HEK293 (cell line): ENCODE results near the gene NUDT13.

Experiments
- CTCF ChIA-PET: fragments of 350-600 bp; formaldehyde crosslinking; extraction: SDS; loops from one replicate; lab custom pipeline; 2021; ENCODE audit warnings: antibody characterized with exemption; lab: Yijun Ruan, JAX
- POLR2A ChIA-PET: fragments of 300-600 bp; formaldehyde crosslinking; extraction: SDS; loops from one replicate; lab custom pipeline; 2020; ENCODE audit warnings: antibody characterized with exemption, inconsistent platforms; lab: Yijun Ruan, JAX
- H3K27ac ChIP-seq: fragments of 200-500 bp; sonication (Bioruptor generic); 2 replicates; pipeline ENCODE4 v1.5.1; 2014; ENCODE audit warnings: low read depth, low read length, control low read depth, inconsistent platforms; ENCODE audit errors: extremely low read depth
- H3K36me3 ChIP-seq, 2 experiments: fragments of 200-500 bp in 1 of 2; sonication (Bioruptor generic) in 1 of 2; 1 replicate in 1 of 2; 2 replicates in 1 of 2; pipeline ENCODE4 v1.5.1; 2014 to 2017; ENCODE audit warnings: inconsistent platforms in 2 of 2, low read length in 2 of 2; ENCODE audit not compliant: control insufficient read depth in 2 of 2, insufficient read depth in 1 of 2
- H3K4me1 ChIP-seq: fragments of 200-500 bp; sonication (Bioruptor generic); 2 replicates; pipeline ENCODE4 v1.5.1; 2014; ENCODE audit warnings: mild to moderate bottlenecking, low read length, inconsistent platforms; ENCODE audit not compliant: control insufficient read depth, insufficient read depth
- H3K4me3 ChIP-seq: 2 replicates; pipeline ENCODE4 v1.5.1; 2011; ENCODE audit warnings: low read depth, mild to moderate bottlenecking, control low read depth, low read length, moderate library complexity
- H3K9me3 ChIP-seq: fragments of 200-500 bp; sonication (Bioruptor generic); 2 replicates; pipeline ENCODE4 v1.5.1; 2014; ENCODE audit warnings: low read depth, low read length, inconsistent platforms; ENCODE audit not compliant: control insufficient read depth, insufficient read depth
- INSM2 ChIP-seq: fragments of 450-650 bp; formaldehyde crosslinking; IDR thresholded peaks from 2 replicates; pipeline ENCODE4 v1.5.1; 2016; ENCODE audit warnings: missing biosample characterization, missing genetic modification characterization
- MZF1 ChIP-seq: fragments of 450-650 bp; formaldehyde crosslinking; IDR thresholded peaks from 2 replicates; pipeline ENCODE4 v1.5.1; 2017; ENCODE audit warnings: missing biosample characterization, missing genetic modification characterization, borderline replicate concordance
- PRDM1 ChIP-seq: fragments of 450-650 bp; formaldehyde crosslinking; IDR thresholded peaks from 2 replicates; pipeline ENCODE4; 2016; ENCODE audit warnings: missing biosample characterization, missing genetic modification characterization
- ZBTB21 ChIP-seq: fragments of 450-650 bp; formaldehyde crosslinking; IDR thresholded peaks from 2 replicates; pipeline ENCODE4 v1.5.1; 2017; ENCODE audit warnings: missing biosample characterization, missing genetic modification characterization
- ZEB2 ChIP-seq: fragments of 450-650 bp; formaldehyde crosslinking; IDR thresholded peaks from 2 replicates; pipeline ENCODE4 v1.5.1; 2016; ENCODE audit warnings: missing biosample characterization, missing genetic modification characterization
- ZFHX2 ChIP-seq: fragments of 450-650 bp; formaldehyde crosslinking; conservative IDR thresholded peaks from 2 replicates; pipeline ENCODE4 v1.5.1; 2016; ENCODE audit warnings: missing biosample characterization, missing genetic modification characterization
- ZFP69B ChIP-seq: fragments of 450-650 bp; formaldehyde crosslinking; IDR thresholded peaks from 2 replicates; pipeline ENCODE4 v1.5.1; 2016; ENCODE audit warnings: missing biosample characterization, missing genetic modification characterization
- ZNF157 ChIP-seq: fragments of 450-650 bp; formaldehyde crosslinking; IDR thresholded peaks from 2 replicates; pipeline ENCODE4 v1.5.1; 2016; ENCODE audit warnings: missing biosample characterization, missing genetic modification characterization
- ZNF2 ChIP-seq: fragments of 450-650 bp; formaldehyde crosslinking; IDR thresholded peaks from 2 replicates; pipeline ENCODE4 v1.5.1; 2016; ENCODE audit warnings: missing biosample characterization, missing genetic modification characterization
- ZNF248 ChIP-seq: fragments of 450-650 bp; formaldehyde crosslinking; IDR thresholded peaks from 2 replicates; pipeline ENCODE4 v1.5.1; 2017; ENCODE audit warnings: missing biosample characterization, missing genetic modification characterization
- ZNF302 ChIP-seq: fragments of 450-650 bp; formaldehyde crosslinking; IDR thresholded peaks from 2 replicates; pipeline ENCODE4 v1.5.1; 2016; ENCODE audit warnings: missing biosample characterization, missing genetic modification characterization, low read depth
- ZNF341 ChIP-seq: fragments of 450-650 bp; formaldehyde crosslinking; IDR thresholded peaks from 2 replicates; pipeline ENCODE4; 2016; ENCODE audit warnings: low read depth, missing biosample characterization, missing genetic modification characterization
- ZNF362 ChIP-seq: fragments of 450-650 bp; formaldehyde crosslinking; IDR thresholded peaks from 2 replicates; pipeline ENCODE4 v1.5.1; 2016; ENCODE audit warnings: missing biosample characterization, missing genetic modification characterization
- ZNF600 ChIP-seq: fragments of 450-650 bp; formaldehyde crosslinking; IDR thresholded peaks from 2 replicates; pipeline ENCODE4 v1.5.1; 2016; ENCODE audit warnings: missing biosample characterization, missing genetic modification characterization
- ZNF610 ChIP-seq: fragments of 450-650 bp; formaldehyde crosslinking; IDR thresholded peaks from 2 replicates; pipeline ENCODE4 v1.5.1; 2016; ENCODE audit warnings: missing biosample characterization, missing genetic modification characterization, borderline replicate concordance
- ZNF654 ChIP-seq: fragments of 450-650 bp; formaldehyde crosslinking; IDR thresholded peaks from 2 replicates; pipeline ENCODE4 v1.5.1; 2016; ENCODE audit warnings: low read depth, missing biosample characterization, missing genetic modification characterization
- ZXDB ChIP-seq: fragments of 450-650 bp; formaldehyde crosslinking; IDR thresholded peaks from 2 replicates; pipeline ENCODE4 v1.5.1; 2016; ENCODE audit warnings: missing biosample characterization, missing genetic modification characterization
- TF ChIP-seq, protein P1 (sequence below): fragments of 450-650 bp; IDR thresholded peaks from 2 replicates; pipeline ENCODE4 v1.5.1; 2018; ENCODE audit warnings: missing biosample characterization, mild to moderate bottlenecking, missing genetic modification characterization
- TF ChIP-seq, protein P2 (sequence below): fragments of 450-650 bp; formaldehyde crosslinking; IDR thresholded peaks from 2 replicates; pipeline ENCODE4 v1.5.1; 2017; ENCODE audit warnings: missing biosample characterization, missing genetic modification characterization
- TF ChIP-seq, protein P3 (sequence below): fragments of 450-650 bp; formaldehyde crosslinking; IDR thresholded peaks from 2 replicates; pipeline ENCODE4 v1.5.1; 2016; ENCODE audit warnings: missing biosample characterization, missing genetic modification characterization

Gene NUDT13

GRCh38 chr10:73093922-73094850, 16.1 kb upstream of the NUDT13 start (continued):
- TF ChIP-seq, protein P1, sequence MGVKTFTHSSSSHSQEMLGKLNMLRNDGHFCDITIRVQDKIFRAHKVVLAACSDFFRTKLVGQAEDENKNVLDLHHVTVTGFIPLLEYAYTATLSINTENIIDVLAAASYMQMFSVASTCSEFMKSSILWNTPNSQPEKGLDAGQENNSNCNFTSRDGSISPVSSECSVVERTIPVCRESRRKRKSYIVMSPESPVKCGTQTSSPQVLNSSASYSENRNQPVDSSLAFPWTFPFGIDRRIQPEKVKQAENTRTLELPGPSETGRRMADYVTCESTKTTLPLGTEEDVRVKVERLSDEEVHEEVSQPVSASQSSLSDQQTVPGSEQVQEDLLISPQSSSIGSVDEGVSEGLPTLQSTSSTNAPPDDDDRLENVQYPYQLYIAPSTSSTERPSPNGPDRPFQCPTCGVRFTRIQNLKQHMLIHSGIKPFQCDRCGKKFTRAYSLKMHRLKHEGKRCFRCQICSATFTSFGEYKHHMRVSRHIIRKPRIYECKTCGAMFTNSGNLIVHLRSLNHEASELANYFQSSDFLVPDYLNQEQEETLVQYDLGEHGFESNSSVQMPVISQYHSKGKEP (tag by site-specific recombination), result 0 out of 2 replicates have a peak, but pooled peaks have one; percentile 10
- TF ChIP-seq ZNF248 (tag by site-specific recombination) (no peak), ZNF157 (tag by site-specific recombination) (peak; percentile 71)

- Histone ChIP-seq H3K27ac (peak overlapping the region; percentile 90; the same call in 1 of the 2 replicates), H3K4me3 (peak overlapping the region; percentile 82), H3K4me1 (no peaks in the 10 kb centered on the region; the same call in 1 of the 2 replicates), H3K36me3 (peaks cover 0 to 3% of the 10 kb centered on the region in 2 experiments; a peak in 2 of 3 replicates), H3K9me3 (no peaks in the 10 kb centered on the region)
- TF ChIP-seq ZFHX2 (tag by site-specific recombination) (no peak), PRDM1 (tag by site-specific recombination) (no peak), ZNF362 (tag by site-specific recombination) (peak; percentile 98), ZXDB (0 out of 2 replicates have a peak, but pooled peaks have one; percentile 21)
- TF ChIP-seq, protein P2, sequence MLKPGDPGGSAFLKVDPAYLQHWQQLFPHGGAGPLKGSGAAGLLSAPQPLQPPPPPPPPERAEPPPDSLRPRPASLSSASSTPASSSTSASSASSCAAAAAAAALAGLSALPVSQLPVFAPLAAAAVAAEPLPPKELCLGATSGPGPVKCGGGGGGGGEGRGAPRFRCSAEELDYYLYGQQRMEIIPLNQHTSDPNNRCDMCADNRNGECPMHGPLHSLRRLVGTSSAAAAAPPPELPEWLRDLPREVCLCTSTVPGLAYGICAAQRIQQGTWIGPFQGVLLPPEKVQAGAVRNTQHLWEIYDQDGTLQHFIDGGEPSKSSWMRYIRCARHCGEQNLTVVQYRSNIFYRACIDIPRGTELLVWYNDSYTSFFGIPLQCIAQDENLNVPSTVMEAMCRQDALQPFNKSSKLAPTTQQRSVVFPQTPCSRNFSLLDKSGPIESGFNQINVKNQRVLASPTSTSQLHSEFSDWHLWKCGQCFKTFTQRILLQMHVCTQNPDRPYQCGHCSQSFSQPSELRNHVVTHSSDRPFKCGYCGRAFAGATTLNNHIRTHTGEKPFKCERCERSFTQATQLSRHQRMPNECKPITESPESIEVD (tag by site-specific recombination), result peak; percentile 88
- CTCF ChIA-PET, result interaction anchor here (0.6 to 4.2 kb wide), 8 partner anchors 11 to 1779 kb away, joined by 3 to 40 read pairs (median 4); partner anchors contain the start of gene NUDT13
- POLR2A ChIA-PET, result interaction anchor here (0.6 to 2.9 kb wide), 8 partner anchors 12 to 740 kb away, joined by 3 to 52 read pairs (median 5); partner anchors contain the start of genes DNAJB12, DNAJC9, ECD and FAM149B1
Measured at GRCh38 chr10:73094986-73095480, 15.2 kb upstream of the NUDT13 start.

DNA sequence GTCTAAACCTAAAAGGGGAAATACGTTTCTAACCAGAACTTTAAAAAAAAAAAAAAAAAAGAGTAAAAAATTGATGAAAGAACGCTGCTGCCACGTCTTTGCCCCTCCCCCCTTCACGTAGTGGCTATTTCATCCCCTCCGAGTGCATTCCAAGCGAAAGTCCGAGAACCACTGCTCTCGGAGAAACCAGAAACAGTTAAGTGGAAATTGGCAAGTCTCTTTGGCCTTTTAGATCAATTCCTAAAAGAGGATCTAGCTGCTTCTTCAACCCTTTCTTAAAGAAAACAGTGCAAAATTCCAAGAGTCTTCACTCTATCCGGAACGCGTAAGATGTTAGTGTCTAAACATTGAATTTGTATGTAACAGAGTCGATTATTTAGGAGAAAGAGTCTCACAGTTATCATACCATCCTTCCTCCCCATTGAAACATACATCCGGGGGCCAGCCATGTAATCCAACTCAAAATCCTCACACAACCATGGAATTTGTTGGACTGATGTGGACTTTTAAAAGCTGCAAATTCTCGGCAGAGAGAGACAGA, 14.7 kb upstream of the NUDT13 start:
- peak overlapping the region; percentile 82 for H3K4me3 ChIP-seq
- ChIA-PET CTCF (interaction anchor here (0.6 to 4.2 kb wide), 12 partner anchors 12 to 1780 kb away, joined by 3 to 40 read pairs (median 3); partner anchors contain the start of gene NUDT13), POLR2A (interaction anchor here (0.6 to 2.9 kb wide), 16 partner anchors 9 to 822 kb away, joined by 3 to 52 read pairs (median 4); partner anchors contain the start of genes DDIT4, DNAJB12, DNAJC9 and ECD)
- H3K27ac ChIP-seq, result peak overlapping the region; percentile 90
- no peaks in the 10 kb centered on the region; the same call in 1 of the 2 replicates for H3K4me1 ChIP-seq
- H3K9me3 ChIP-seq, result no peaks in the 10 kb centered on the region
- peaks cover 0 to 3% of the 10 kb centered on the region in 2 experiments; a peak in 2 of 3 replicates for H3K36me3 ChIP-seq
- TF ChIP-seq PRDM1 (tag by site-specific recombination), result peak; percentile 92
- no peak for TF ChIP-seq ZNF302
- 0 out of 2 replicates have a peak, but pooled peaks have one; percentile 6 for TF ChIP-seq ZNF654 (tag by site-specific recombination)
- TF ChIP-seq ZNF610 (tag by site-specific recombination), result 0 out of 2 replicates have a peak, but pooled peaks have one; percentile 25
- no peak for TF ChIP-seq INSM2 (tag by site-specific recombination)
- peak; percentile 59; the same call in 1 of the 2 replicates for TF ChIP-seq MZF1 (tag by site-specific recombination)
- no peak for TF ChIP-seq ZNF2 (tag by site-specific recombination)
- no peak; the same call in 1 of the 2 replicates for TF ChIP-seq ZNF600 (tag by site-specific recombination)
- peak; percentile 75 for TF ChIP-seq ZFP69B (tag by site-specific recombination)
- TF ChIP-seq, protein P3, sequence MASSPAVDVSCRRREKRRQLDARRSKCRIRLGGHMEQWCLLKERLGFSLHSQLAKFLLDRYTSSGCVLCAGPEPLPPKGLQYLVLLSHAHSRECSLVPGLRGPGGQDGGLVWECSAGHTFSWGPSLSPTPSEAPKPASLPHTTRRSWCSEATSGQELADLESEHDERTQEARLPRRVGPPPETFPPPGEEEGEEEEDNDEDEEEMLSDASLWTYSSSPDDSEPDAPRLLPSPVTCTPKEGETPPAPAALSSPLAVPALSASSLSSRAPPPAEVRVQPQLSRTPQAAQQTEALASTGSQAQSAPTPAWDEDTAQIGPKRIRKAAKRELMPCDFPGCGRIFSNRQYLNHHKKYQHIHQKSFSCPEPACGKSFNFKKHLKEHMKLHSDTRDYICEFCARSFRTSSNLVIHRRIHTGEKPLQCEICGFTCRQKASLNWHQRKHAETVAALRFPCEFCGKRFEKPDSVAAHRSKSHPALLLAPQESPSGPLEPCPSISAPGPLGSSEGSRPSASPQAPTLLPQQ (tag by site-specific recombination), result peak; percentile 36; the same call in 1 of the 2 replicates
- 0 out of 2 replicates have a peak, but pooled peaks have one; percentile 19 for TF ChIP-seq ZEB2 (tag by site-specific recombination)
- TF ChIP-seq ZBTB21 (tag by site-specific recombination), result no peak
- peak; percentile 15; the same call in 1 of the 2 replicates for TF ChIP-seq ZNF341 (tag by site-specific recombination)
